Brain microvascular endothelial cell (primary cell): ENCODE data around the gene ABL2.
"Not testable (repeated sequence)": the region's sequence is repeated elsewhere in the genome, so short reads cannot be mapped to it uniquely, and the experiment has no call there.

Experiments used
- DNase-seq: peaks from one replicate; pipeline ENCODE4 v3.0.0-alpha.2; 2020
- H3K27ac ChIP-seq: fragments of 250-450 bp; sonication (Bioruptor Pico); 2 replicates; pipeline ENCODE4 v1.5.1; 2020; ENCODE audit warnings: mild to moderate bottlenecking, moderate library complexity
- H3K27me3 ChIP-seq: fragments of 250-450 bp; sonication (Bioruptor Pico); replicated peaks from 2 replicates; pipeline ENCODE4 v1.5.1; 2020; ENCODE audit warnings: mild to moderate bottlenecking
- H3K36me3 ChIP-seq: fragments of 250-450 bp; sonication (Bioruptor Pico); replicated peaks from 2 replicates; pipeline ENCODE4 v1.5.1; 2020; ENCODE audit warnings: mild to moderate bottlenecking
- H3K4me3 ChIP-seq: 2 replicates; pipeline ENCODE4 v1.5.1; 2011; ENCODE audit warnings: low read depth, mild to moderate bottlenecking, control low read depth, low read length, moderate library complexity
- in situ Hi-C: cut with HindIII; loops from 2 replicates; pipeline ENCODE4 v1.10.0; 2017; ENCODE audit warnings: low sequenced_read_pairs, low pct_ligation_motif_present
- TF ChIP-seq, protein P1 (sequence below): IDR thresholded peaks from 2 replicates; pipeline ENCODE4 v1.5.1; 2011; ENCODE audit warnings: low read depth, mild to moderate bottlenecking, moderate library complexity, low read length, control low read depth, inconsistent platforms; ENCODE audit errors: missing control alignments

Gene ABL2

DNA sequence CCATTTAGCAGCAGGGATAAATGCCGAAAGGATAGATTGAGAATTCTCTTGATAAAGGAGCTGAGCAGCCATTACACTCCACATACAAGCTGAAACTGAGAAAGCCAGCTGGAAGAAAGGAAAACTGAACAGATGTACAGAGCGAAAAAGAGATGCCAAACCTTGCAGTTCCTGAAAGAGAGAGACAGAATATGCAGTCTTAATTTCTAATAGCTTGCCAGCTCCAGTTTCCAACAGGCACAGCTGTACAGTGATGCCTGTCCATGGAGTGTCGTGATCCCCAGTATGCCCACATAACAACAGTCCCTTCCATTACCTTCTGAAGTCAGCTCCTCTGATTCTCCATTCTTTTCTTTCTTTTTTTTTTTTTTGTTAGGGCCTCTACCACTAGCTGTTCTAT is 22.7 kb downstream of the ABL2 start:
- Histone ChIP-seq H3K27me3 (no peaks in the 10 kb centered on the region), H3K27ac (no peak overlapping the region), H3K4me3 (no peak overlapping the region), H3K36me3 (no peaks in the 10 kb centered on the region)
- TF ChIP-seq, protein P1, sequence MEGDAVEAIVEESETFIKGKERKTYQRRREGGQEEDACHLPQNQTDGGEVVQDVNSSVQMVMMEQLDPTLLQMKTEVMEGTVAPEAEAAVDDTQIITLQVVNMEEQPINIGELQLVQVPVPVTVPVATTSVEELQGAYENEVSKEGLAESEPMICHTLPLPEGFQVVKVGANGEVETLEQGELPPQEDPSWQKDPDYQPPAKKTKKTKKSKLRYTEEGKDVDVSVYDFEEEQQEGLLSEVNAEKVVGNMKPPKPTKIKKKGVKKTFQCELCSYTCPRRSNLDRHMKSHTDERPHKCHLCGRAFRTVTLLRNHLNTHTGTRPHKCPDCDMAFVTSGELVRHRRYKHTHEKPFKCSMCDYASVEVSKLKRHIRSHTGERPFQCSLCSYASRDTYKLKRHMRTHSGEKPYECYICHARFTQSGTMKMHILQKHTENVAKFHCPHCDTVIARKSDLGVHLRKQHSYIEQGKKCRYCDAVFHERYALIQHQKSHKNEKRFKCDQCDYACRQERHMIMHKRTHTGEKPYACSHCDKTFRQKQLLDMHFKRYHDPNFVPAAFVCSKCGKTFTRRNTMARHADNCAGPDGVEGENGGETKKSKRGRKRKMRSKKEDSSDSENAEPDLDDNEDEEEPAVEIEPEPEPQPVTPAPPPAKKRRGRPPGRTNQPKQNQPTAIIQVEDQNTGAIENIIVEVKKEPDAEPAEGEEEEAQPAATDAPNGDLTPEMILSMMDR = no peak
- in situ Hi-C loops = no loop called here
- no peak for DNase-seq

DNA sequence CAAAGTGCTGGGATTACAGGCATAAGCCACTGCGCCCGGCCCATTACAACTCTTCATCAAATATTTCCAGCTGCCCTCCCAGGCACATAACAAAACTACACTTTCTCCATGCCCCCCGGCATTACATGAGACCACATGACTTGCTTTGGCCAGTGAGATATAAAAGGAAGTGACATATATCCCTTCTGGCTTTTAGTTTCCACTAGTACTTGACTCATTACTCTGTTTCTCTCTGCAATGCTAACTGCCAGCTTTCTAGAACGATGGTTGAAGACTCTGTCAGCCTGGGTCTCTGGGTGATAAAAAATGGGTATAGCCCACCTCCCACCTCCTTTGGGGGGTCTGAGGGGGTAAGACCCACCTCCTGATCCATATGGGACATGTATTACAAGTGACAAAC is 24.2 kb downstream of the ABL2 start:
- in situ Hi-C loops = no loop called here
- Histone ChIP-seq H3K27ac (no peak overlapping the region), H3K27me3 (no peaks in the 10 kb centered on the region), H3K36me3 (no peaks in the 10 kb centered on the region), H3K4me3 (no peak overlapping the region)
- no peak for DNase-seq
- TF ChIP-seq, protein P1 = no peak

DNA sequence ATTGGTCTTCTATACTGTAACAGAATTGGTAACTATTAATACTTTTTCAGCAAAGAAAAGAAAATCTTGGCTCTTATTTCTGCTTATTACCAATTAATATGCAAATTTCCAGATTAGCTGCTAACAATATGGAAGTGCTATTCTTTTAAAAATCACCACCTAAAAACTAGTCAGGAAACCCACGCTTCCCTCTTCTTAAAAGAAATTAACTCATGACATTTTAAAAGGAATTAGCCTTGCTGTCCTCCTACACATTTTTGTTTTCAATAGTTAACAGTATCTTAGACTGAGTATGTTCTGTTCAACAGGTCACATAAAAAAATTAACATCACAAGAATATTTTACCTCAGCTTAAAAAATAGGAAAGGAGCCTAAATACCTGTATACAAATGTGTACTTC is 27.3 kb downstream of the ABL2 start:
- in situ Hi-C loops = no loop called here
- no peak for DNase-seq
- Histone ChIP-seq H3K4me3 (no peak overlapping the region), H3K27ac (no peak overlapping the region), H3K36me3 (no peaks in the 10 kb centered on the region), H3K27me3 (no peaks in the 10 kb centered on the region)
- TF ChIP-seq, protein P1 = no peak

DNA sequence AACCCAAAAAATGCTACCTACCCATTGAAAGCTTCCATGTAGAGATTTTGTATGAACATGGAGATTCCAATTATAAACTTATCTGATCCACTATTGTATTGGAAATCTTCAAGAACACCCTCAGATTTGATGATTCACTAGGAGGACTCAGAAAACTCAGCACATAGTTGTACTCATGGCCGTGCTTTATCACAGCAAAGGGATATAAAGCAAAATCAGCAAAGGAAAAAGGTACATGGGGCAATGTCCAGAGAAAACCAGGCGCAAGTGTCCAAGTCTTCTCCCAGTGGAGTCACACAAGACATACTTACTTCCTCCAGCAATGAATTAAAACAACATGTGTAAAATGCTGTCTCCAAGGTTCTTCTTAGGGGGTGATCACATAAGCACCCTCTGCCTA is 28.9 kb downstream of the ABL2 start:
- no peak overlapping the region for H3K27ac ChIP-seq
- no peaks in the 10 kb centered on the region for H3K27me3 ChIP-seq
- TF ChIP-seq, protein P1 = no peak
- H3K4me3 ChIP-seq = no peak overlapping the region
- in situ Hi-C loops = no loop called here
- H3K36me3 ChIP-seq = no peaks in the 10 kb centered on the region
- DNase-seq = no peak

DNA sequence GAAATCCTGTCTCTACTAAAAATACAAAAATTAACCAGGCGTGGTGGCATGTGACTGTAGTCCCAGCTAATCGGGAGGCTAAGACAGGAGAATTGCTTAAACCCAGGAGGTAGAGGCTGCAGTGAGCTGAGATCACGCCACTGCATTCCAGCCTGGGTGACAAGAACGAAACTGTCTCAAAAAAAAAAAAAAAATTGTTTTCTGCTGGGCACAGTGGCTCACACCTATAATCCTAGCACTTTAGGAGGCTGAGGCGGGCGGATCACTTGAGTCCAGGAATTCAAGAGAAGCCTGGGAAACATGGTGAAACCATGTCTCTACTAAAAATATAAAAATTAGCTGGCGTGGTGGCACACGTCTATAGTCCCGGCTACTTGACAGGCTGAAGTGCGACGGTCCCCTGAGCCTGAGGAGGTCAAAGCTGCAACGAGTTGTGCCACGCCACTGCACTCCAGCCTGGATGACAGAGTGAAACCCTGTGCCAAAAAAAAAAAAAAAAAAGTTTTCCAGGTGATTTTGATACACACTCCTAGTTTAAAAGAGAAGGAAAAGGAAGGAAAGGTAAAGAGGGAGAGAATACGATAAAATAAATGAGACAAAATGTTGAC is 31.7 kb downstream of the ABL2 start:
- H3K4me3 ChIP-seq = no peak overlapping the region
- in situ Hi-C loops = no loop called here
- no peaks in the 10 kb centered on the region for H3K36me3 ChIP-seq
- no peak for DNase-seq
- TF ChIP-seq, protein P1 = no peak
- H3K27me3 ChIP-seq = no peaks in the 10 kb centered on the region
- no peak overlapping the region for H3K27ac ChIP-seq

DNA sequence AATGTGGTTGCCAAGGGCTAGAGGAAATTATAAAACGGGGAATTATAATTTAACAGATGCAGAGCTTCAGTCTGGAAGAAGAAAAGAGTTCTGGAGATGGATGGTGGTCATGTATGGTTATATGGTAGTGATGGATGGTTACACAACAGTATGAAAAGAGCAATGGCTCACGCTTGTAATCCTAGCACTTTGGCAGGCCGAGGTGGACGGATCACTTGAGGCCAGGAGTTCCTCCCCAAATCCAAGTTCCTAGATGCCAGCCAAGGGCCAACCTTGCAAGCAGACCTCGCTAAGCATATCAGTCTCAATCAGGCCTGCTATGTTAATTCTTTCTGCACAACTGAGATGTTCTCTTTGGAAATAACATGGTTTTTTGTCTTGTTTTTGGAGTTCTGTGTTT is 33.6 kb downstream of the ABL2 start:
- DNase-seq = not testable (repeated sequence)

More for the DNA sequence above, 33.6 kb downstream of the ABL2 start:
- H3K36me3 ChIP-seq, H3K27me3 ChIP-seq, H3K27ac ChIP-seq, in situ Hi-C loops, H3K4me3 ChIP-seq: not testable (repeated sequence)
